CD14-positive monocyte (primary cell): Measurements from ENCODE around the gene AIG1. TPM values are rescaled to one million over a fixed set of nuclear protein-coding genes. Genes with fewer than 3 reads are reported as not detected.

ENCODE experiments used
- DNase-seq, 3 donors: peaks; one replicate each; pipeline ENCODE4 v3.0.0-alpha.2; 2011 to 2022
- H2AFZ ChIP-seq: 2 replicates; pipeline ENCODE4 v1.6.0; 2012; ENCODE audit warnings: mild to moderate bottlenecking, low read depth, low read length, inconsistent platforms; ENCODE audit not compliant: insufficient read depth, poor library complexity, severe bottlenecking
- H3K27ac ChIP-seq, 2 donors: 1 replicate in 1 of 2; 2 replicates in 1 of 2; pipeline ENCODE4 v1.5.1; 2012 to 2013; ENCODE audit warnings: low read length in 2 of 2, control low read depth in 1 of 2, inconsistent platforms in 1 of 2, low read depth in 1 of 2, mild to moderate bottlenecking in 1 of 2
- H3K27me3 ChIP-seq, 2 donors: one replicate each; pipeline versions ENCODE4 v1.6.0 to v1.6.1; 2011 to 2013; ENCODE audit warnings: low read length in 2 of 2; ENCODE audit not compliant: control insufficient read depth in 2 of 2, insufficient read depth in 2 of 2
- H3K36me3 ChIP-seq, 2 donors: replicated peaks in 1 of 2; 1 replicate in 1 of 2; 2 replicates in 1 of 2; pipeline versions ENCODE4 v1.5.1 to v1.6.1; 2012 to 2013; ENCODE audit warnings: low read length in 2 of 2, control low read depth in 1 of 2, inconsistent platforms in 1 of 2, mild to moderate bottlenecking in 1 of 2; ENCODE audit not compliant: insufficient read depth in 2 of 2, control insufficient read depth in 1 of 2
- H3K4me1 ChIP-seq, 2 donors: 1 replicate in 1 of 2; 2 replicates in 1 of 2; pipeline versions ENCODE4 v1.5.1 to v1.6.1; 2012 to 2013; ENCODE audit warnings: low read length in 2 of 2, control low read depth in 1 of 2, inconsistent platforms in 1 of 2, mild to moderate bottlenecking in 1 of 2, moderate library complexity in 1 of 2; ENCODE audit not compliant: insufficient read depth in 2 of 2, control insufficient read depth in 1 of 2
- H3K4me2 ChIP-seq: replicated peaks from 2 replicates; pipeline ENCODE3; 2012; ENCODE audit warnings: low read length, moderate library complexity, mild to moderate bottlenecking; ENCODE audit not compliant: poor library complexity, severe bottlenecking; ENCODE audit errors: extremely low read depth
- H3K4me3 ChIP-seq, 3 experiments: fragments of 200-600 bp in 1 of 3; sonication (generic) in 1 of 3; replicated peaks in 1 of 3; 1 replicate in 2 of 3; 2 replicates in 1 of 3; pipeline ENCODE4 v1.5.1; 2011 to 2013; ENCODE audit warnings: low read length in 3 of 3, mild to moderate bottlenecking in 3 of 3, control low read depth in 2 of 3, low read depth in 2 of 3, inconsistent platforms in 1 of 3, moderate library complexity in 1 of 3
- H3K79me2 ChIP-seq: 2 replicates; pipeline ENCODE4 v1.6.0; 2012; ENCODE audit warnings: mild to moderate bottlenecking, control low read depth, inconsistent platforms, low read length, moderate library complexity; ENCODE audit not compliant: insufficient read depth
- H3K9ac ChIP-seq: 2 replicates; pipeline ENCODE4 v1.6.0; 2017; ENCODE audit warnings: low read length, mild to moderate bottlenecking; ENCODE audit not compliant: insufficient read depth, poor library complexity, severe bottlenecking
- H3K9me3 ChIP-seq, 2 donors: replicated peaks in 1 of 2; 1 replicate in 1 of 2; 2 replicates in 1 of 2; pipeline versions ENCODE4 v1.5.1 to v1.6.1; 2012 to 2013; ENCODE audit warnings: low read length in 2 of 2, control low read depth in 1 of 2; ENCODE audit not compliant: control insufficient read depth in 1 of 2, insufficient read depth in 1 of 2
- H4K20me1 ChIP-seq: 2 replicates; pipeline ENCODE4 v1.6.0; 2012; ENCODE audit warnings: mild to moderate bottlenecking, low read length, control low read depth, moderate library complexity; ENCODE audit not compliant: insufficient read depth
- H3K27ac Mint-ChIP-seq, 7 donors: one replicate each; pipeline ENCODE4 v1.8.0; 2020; ENCODE audit warnings: mild to moderate bottlenecking in 7 of 7, mixed read lengths in 7 of 7, moderate library complexity in 6 of 7, inconsistent platforms in 2 of 7
- H3K27me3 Mint-ChIP-seq, 3 donors: one replicate each; pipeline ENCODE4 v1.8.0; 2021 to 2022; ENCODE audit warnings: low read depth in 3 of 3, mild to moderate bottlenecking in 3 of 3, mixed read lengths in 3 of 3, moderate library complexity in 3 of 3, inconsistent platforms in 1 of 3
- H3K36me3 Mint-ChIP-seq, 2 donors: one replicate each; pipeline ENCODE4 v1.8.0; 2020; ENCODE audit warnings: mixed read lengths in 2 of 2, inconsistent platforms in 1 of 2, mild to moderate bottlenecking in 1 of 2
- H3K4me1 Mint-ChIP-seq: one replicate; pipeline ENCODE4 v1.8.0; 2020; ENCODE audit warnings: mild to moderate bottlenecking, mixed read lengths
- H3K4me3 Mint-ChIP-seq, 2 donors: one replicate each; pipeline ENCODE4 v1.8.0; 2020; ENCODE audit warnings: mild to moderate bottlenecking in 2 of 2, mixed read lengths in 2 of 2, moderate library complexity in 1 of 2
- H3K9me3 Mint-ChIP-seq, 7 donors: one replicate each; pipeline ENCODE4 v1.8.0; 2020 to 2022; ENCODE audit warnings: mixed read lengths in 7 of 7, mild to moderate bottlenecking in 6 of 7, moderate library complexity in 6 of 7, inconsistent platforms in 2 of 7
- WGBS: methylation state at CpG from one replicate; pipeline ENCODE4 v1.1.5; 2013; ENCODE audit warnings: missing lambda C conversion rate; ENCODE audit not compliant: insufficient coverage; 5-methylcytosine and 5-hydroxymethylcytosine counted together
- intact Hi-C, 2 donors: fragments of 100-400 bp; cut with micrococcal nuclease; formaldehyde crosslinking; loops; one replicate each; pipeline versions ENCODE4 v1.15.0 to v1.15.1; 2023
- polyA plus RNA-seq, 3 donors: library from polyadenylated mRNA; depleted of rRNA in 1 of 3; unstranded in 2 of 3; stranded (reverse) in 1 of 3; fragments of 300-500 nt in 2 of 3; fragments of >200 nt in 1 of 3; fragmentation: Illumina TruSeq in 2 of 3; gene quantifications; 1 replicate in 2 of 3; 2 replicates in 1 of 3; pipeline ENCODE4 v1.2.3, GENCODE V29; 2012 to 2021
- TF ChIP-seq, protein P1 (sequence below): fragments of 200-600 bp; IDR thresholded peaks from one replicate; pipeline ENCODE4 v1.8.0; 2022; ENCODE audit warnings: antibody characterized with exemption, mild to moderate bottlenecking

Gene AIG1
- polyA plus RNA-seq, 3 donors: 6.7 to 7.6 (median 6.8) TPM

DNA sequence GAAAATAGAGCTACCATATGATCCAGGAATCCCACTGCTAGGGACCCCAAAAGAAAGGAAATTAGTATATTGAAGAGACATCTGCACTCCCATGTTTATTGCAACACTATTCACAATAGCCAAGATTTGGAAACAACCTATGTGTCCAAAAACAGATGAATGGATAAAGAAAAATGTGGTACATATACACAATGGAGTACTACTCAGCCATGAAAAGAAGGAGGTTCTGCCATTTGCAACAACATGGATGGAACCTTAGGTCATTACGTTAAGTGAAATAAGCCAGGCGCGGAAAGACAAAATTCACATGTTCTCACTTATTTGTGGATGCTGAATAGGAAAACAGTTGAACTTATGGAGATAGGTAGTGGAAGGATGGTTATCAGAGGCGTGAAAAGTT lies 252.5 kb downstream of the AIG1 start:
- no peak overlapping the region for H3K27ac ChIP-seq
- intact Hi-C loops: no loop called here
- no peak for DNase-seq
- no peak overlapping the region for H3K4me3 ChIP-seq
- no peaks in the 10 kb centered on the region for H3K36me3 Mint-ChIP-seq
- H3K9me3 ChIP-seq: peaks cover 0 to 8% of the 10 kb centered on the region in 2 donors
- H3K9me3 Mint-ChIP-seq: peaks cover 3 to 13% (median 7%) of the 10 kb centered on the region in 7 donors
- H3K4me1 ChIP-seq: no peaks in the 10 kb centered on the region
- no peak overlapping the region for H3K27ac Mint-ChIP-seq
- peaks cover 0 to 1% (median 0%) of the 10 kb centered on the region in 3 donors for H3K27me3 Mint-ChIP-seq
- H3K9ac ChIP-seq: no peak overlapping the region
- TF ChIP-seq, protein P1, sequence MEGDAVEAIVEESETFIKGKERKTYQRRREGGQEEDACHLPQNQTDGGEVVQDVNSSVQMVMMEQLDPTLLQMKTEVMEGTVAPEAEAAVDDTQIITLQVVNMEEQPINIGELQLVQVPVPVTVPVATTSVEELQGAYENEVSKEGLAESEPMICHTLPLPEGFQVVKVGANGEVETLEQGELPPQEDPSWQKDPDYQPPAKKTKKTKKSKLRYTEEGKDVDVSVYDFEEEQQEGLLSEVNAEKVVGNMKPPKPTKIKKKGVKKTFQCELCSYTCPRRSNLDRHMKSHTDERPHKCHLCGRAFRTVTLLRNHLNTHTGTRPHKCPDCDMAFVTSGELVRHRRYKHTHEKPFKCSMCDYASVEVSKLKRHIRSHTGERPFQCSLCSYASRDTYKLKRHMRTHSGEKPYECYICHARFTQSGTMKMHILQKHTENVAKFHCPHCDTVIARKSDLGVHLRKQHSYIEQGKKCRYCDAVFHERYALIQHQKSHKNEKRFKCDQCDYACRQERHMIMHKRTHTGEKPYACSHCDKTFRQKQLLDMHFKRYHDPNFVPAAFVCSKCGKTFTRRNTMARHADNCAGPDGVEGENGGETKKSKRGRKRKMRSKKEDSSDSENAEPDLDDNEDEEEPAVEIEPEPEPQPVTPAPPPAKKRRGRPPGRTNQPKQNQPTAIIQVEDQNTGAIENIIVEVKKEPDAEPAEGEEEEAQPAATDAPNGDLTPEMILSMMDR: no peak
- H3K27me3 ChIP-seq: no peaks in the 10 kb centered on the region
- H4K20me1 ChIP-seq: no peaks in the 10 kb centered on the region
- no peak overlapping the region for H3K4me3 Mint-ChIP-seq
- H3K79me2 ChIP-seq: no peaks in the 10 kb centered on the region
- no peaks in the 10 kb centered on the region for H3K36me3 ChIP-seq
- no peak overlapping the region for H2AFZ ChIP-seq
- WGBS: 80% methylated on average over 1 of the region's 4 CpGs
- no peaks in the 10 kb centered on the region for H3K4me1 Mint-ChIP-seq
- no peak overlapping the region for H3K4me2 ChIP-seq

DNA sequence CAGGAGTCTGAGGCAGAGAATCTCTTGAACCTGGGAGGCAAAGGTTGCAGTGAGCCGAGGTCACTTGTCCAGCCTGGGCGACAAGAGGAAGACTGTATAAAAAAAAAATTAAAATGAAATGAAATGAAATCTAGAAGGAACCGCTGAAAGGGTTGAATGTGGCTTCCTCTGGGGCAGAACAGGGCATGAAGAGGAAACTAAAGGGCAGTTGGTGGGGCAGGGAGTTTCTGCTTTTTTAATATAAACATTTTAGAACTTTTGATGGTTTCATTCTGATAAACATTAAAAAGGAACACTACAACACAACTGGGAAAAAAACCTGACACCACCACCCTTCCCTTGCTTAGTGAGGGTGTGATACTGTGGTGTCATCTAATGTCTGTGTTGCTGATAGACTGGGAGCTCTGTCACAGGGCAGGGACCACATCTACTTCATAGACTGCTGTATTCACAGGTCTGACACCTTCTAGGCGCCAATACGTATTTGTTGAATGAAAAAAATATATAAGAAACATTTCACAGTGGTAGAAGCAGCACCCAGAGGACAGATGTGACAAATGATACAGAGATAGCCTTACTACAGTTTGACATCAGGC lies 260.9 kb downstream of the AIG1 start:
- H3K36me3 Mint-ChIP-seq: no peaks in the 10 kb centered on the region
- peaks cover 5 to 13% (median 9%) of the 10 kb centered on the region in 7 donors for H3K9me3 Mint-ChIP-seq
- H3K27ac ChIP-seq: no peak overlapping the region
- no peak for DNase-seq
- H3K9ac ChIP-seq: no peak overlapping the region
- no peaks in the 10 kb centered on the region for H4K20me1 ChIP-seq
- H3K4me3 ChIP-seq: no peak overlapping the region
- TF ChIP-seq, protein P1: no peak
- H3K4me1 Mint-ChIP-seq: no peaks in the 10 kb centered on the region
- no peaks in the 10 kb centered on the region for H3K27me3 ChIP-seq
- intact Hi-C loops: no loop called here
- no peaks in the 10 kb centered on the region for H3K27me3 Mint-ChIP-seq
- H3K4me1 ChIP-seq: no peaks in the 10 kb centered on the region
- no peak overlapping the region for H3K4me3 Mint-ChIP-seq
- H3K27ac Mint-ChIP-seq: peak overlapping the region in 1 of 7 donors; percentile 25
- no peaks in the 10 kb centered on the region for H3K79me2 ChIP-seq
- H2AFZ ChIP-seq: no peak overlapping the region
- H3K36me3 ChIP-seq: no peaks in the 10 kb centered on the region
- H3K4me2 ChIP-seq: no peak overlapping the region
- 0% methylated on average over 2 of the region's 5 CpGs for WGBS
- no peaks in the 10 kb centered on the region for H3K9me3 ChIP-seq
